ENCODE data around the gene STARD7.

Gene STARD7

DNA sequence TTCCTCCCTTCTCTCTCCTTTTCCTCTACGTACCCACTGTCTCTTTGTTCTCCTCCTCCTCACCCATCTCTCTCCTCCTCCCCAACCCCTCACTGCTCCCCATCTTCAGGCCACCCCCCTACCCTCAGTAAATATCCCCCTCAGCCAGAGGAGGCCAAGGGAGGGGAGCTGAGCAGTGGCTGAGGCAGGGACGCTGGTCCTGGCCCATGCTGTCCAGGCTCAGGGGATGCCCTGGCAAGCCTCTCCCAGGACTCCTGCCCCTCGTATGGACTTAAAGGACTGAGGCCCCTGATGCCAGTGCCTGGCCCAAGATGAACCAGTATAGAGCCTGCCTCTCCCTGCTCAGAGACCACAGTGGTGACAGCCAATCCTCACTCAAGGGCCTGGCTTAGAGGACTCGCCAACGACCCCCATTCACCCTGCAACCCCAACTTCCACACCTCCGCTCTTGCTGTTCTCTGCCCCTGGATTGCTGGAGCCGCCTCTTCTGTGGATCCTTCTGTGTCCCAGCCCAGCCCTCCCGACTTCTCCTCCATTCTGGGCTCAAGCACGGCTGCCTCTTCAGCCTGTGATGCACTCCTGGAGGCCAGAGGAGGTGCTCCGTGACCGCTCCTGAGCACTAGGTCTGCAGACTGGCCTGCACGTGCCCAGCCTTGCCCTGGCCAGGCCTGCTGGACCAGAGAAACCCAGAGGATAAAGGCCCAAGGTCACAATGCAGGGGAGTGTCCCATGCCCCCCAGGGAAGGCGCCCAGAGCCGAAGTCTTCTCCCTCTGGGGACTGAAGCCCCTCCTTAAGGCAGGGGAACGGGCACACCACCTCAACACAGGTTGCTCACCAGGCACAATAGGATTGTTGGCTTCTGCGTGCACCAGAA lies 53.9 kb downstream of the STARD7 start:
- ATAC-seq = no peak
- TF ChIP-seq, protein P1, sequence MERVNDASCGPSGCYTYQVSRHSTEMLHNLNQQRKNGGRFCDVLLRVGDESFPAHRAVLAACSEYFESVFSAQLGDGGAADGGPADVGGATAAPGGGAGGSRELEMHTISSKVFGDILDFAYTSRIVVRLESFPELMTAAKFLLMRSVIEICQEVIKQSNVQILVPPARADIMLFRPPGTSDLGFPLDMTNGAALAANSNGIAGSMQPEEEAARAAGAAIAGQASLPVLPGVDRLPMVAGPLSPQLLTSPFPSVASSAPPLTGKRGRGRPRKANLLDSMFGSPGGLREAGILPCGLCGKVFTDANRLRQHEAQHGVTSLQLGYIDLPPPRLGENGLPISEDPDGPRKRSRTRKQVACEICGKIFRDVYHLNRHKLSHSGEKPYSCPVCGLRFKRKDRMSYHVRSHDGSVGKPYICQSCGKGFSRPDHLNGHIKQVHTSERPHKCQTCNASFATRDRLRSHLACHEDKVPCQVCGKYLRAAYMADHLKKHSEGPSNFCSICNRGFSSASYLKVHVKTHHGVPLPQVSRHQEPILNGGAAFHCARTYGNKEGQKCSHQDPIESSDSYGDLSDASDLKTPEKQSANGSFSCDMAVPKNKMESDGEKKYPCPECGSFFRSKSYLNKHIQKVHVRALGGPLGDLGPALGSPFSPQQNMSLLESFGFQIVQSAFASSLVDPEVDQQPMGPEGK (CRISPR knock-in tag; IDR thresholded peaks at IDR 0.05; ENCODE audit: borderline replicate concordance) = no peak
- no peak for TF ChIP-seq RARB (CRISPR knock-in tag; IDR thresholded peaks at IDR 0.05)
- no peak for TF ChIP-seq TCF4 (CRISPR knock-in tag; IDR thresholded peaks at IDR 0.05; ENCODE audit: borderline replicate concordance)
- TF ChIP-seq BACH2 (CRISPR knock-in tag; IDR thresholded peaks at IDR 0.05; ENCODE audit: borderline replicate concordance) = no peak
- TF ChIP-seq TOX (CRISPR knock-in tag; IDR thresholded peaks at IDR 0.05; ENCODE audit: borderline replicate concordance) = no peak
- no peak for TF ChIP-seq GLIS3 (CRISPR knock-in tag; IDR thresholded peaks at IDR 0.05)
- no peak for TF ChIP-seq ZFP30 (CRISPR knock-in tag; IDR thresholded peaks at IDR 0.05)
- no peak for TF ChIP-seq ESRRG (CRISPR knock-in tag; IDR thresholded peaks at IDR 0.05)
- no peak for TF ChIP-seq ZNF8 (CRISPR knock-in tag; IDR thresholded peaks at IDR 0.05)
- TF ChIP-seq OSR1 (CRISPR knock-in tag; IDR thresholded peaks at IDR 0.05) = no peak
- no peak for TF ChIP-seq ZFP3 (CRISPR knock-in tag; IDR thresholded peaks at IDR 0.05)
- TF ChIP-seq, protein P2, sequence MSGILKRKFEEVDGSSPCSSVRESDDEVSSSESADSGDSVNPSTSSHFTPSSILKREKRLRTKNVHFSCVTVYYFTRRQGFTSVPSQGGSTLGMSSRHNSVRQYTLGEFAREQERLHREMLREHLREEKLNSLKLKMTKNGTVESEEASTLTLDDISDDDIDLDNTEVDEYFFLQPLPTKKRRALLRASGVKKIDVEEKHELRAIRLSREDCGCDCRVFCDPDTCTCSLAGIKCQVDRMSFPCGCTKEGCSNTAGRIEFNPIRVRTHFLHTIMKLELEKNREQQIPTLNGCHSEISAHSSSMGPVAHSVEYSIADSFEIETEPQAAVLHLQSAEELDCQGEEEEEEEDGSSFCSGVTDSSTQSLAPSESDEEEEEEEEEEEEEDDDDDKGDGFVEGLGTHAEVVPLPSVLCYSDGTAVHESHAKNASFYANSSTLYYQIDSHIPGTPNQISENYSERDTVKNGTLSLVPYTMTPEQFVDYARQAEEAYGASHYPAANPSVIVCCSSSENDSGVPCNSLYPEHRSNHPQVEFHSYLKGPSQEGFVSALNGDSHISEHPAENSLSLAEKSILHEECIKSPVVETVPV (CRISPR knock-in tag; IDR thresholded peaks at IDR 0.05) = no peak
- TF ChIP-seq SNAI2 (CRISPR knock-in tag; IDR thresholded peaks at IDR 0.05) = no peak
- TF ChIP-seq, protein P3, sequence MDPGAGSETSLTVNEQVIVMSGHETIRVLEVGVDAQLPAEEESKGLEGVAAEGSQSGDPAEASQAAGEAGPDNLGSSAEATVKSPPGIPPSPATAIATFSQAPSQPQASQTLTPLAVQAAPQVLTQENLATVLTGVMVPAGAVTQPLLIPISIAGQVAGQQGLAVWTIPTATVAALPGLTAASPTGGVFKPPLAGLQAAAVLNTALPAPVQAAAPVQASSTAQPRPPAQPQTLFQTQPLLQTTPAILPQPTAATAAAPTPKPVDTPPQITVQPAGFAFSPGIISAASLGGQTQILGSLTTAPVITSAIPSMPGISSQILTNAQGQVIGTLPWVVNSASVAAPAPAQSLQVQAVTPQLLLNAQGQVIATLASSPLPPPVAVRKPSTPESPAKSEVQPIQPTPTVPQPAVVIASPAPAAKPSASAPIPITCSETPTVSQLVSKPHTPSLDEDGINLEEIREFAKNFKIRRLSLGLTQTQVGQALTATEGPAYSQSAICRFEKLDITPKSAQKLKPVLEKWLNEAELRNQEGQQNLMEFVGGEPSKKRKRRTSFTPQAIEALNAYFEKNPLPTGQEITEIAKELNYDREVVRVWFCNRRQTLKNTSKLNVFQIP (CRISPR knock-in tag; IDR thresholded peaks at IDR 0.05; ENCODE audit: borderline replicate concordance, low read depth) = no peak
- no peak for TF ChIP-seq ZNF565 (CRISPR knock-in tag; conservative IDR thresholded peaks at IDR 0.05; ENCODE audit: low read depth)
- no peak for TF ChIP-seq ZC3H10 (CRISPR knock-in tag; IDR thresholded peaks at IDR 0.05)
- no peak for TF ChIP-seq CREB5 (CRISPR knock-in tag; IDR thresholded peaks at IDR 0.05; ENCODE audit: low read depth)
- TF ChIP-seq ZNF70 (CRISPR knock-in tag; IDR thresholded peaks at IDR 0.05) = no peak

DNA sequence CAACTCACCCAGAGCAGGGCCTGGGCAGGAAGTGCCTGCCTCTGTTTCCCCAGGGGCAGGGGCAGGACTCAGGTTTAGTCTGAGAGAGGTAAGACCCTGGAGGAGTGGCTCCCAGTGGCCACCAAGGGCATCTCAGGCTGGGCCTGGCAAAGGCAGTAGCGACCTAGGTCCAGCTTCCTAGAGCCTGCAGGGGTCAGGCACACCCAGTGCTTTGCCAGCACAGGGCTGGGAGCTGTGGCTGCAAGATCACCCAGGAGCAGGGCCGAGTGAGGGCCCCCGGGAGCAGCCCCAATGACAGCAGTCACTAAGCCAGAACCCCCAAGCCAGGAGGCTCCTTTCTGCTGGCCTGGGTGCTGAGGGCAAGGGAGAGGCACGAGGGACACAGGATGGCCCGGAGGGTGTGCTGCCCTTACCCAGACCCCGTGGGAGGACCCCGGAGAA lies 54.6 kb downstream of the STARD7 start:
- no peak for TF ChIP-seq ARNTL (CRISPR knock-in tag; IDR thresholded peaks at IDR 0.05; ENCODE audit: borderline replicate concordance, low read depth)
- TF ChIP-seq, protein P3 (CRISPR knock-in tag; IDR thresholded peaks at IDR 0.05; ENCODE audit: borderline replicate concordance, low read depth) = no peak
- ATAC-seq = peak; percentile 11; the same call in 1 of the 3 replicates

DNA sequence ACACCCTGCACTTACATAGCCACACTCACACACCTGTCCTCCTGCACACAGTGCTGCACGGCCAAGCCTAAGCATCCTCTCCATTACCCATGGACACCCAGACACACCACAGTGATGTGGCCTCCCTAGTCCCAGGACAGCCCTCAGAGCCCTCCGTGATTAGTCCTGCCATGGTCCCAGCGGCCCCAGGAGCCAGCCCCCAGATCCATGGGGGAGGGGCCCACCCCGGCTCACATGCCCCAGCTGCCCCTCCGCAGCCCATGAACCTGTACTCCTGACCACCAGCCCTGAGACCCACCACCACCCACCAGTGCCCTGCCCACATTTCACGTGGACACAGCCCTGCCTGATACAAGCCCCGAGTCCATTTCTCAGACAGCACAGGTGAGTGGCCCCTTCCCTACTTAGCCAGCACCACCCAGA lies 55.3 kb downstream of the STARD7 start:
- ATAC-seq = no peak
- TF ChIP-seq RARB (CRISPR knock-in tag; IDR thresholded peaks at IDR 0.05) (no peak), CSDC2 (CRISPR knock-in tag; IDR thresholded peaks at IDR 0.05) (no peak), ZC3H10 (CRISPR knock-in tag; IDR thresholded peaks at IDR 0.05) (no peak), TSHZ2 (CRISPR knock-in tag; IDR thresholded peaks at IDR 0.05) (no peak), BACH2 (CRISPR knock-in tag; IDR thresholded peaks at IDR 0.05; ENCODE audit: borderline replicate concordance) (no peak), ZNF8 (CRISPR knock-in tag; IDR thresholded peaks at IDR 0.05) (no peak)
- TF ChIP-seq, protein P3 (CRISPR knock-in tag; IDR thresholded peaks at IDR 0.05; ENCODE audit: borderline replicate concordance, low read depth) = no peak
- TF ChIP-seq, protein P1 (CRISPR knock-in tag; IDR thresholded peaks at IDR 0.05; ENCODE audit: borderline replicate concordance) = no peak
